Measurements from ENCODE around the gene IMPA2. TPM values are rescaled to one million over a fixed set of nuclear protein-coding genes. Genes with fewer than 3 reads are reported as not detected.

Gene IMPA2
- total RNA-seq, 1 experiment from 2014 or later = 113 TPM

DNA sequence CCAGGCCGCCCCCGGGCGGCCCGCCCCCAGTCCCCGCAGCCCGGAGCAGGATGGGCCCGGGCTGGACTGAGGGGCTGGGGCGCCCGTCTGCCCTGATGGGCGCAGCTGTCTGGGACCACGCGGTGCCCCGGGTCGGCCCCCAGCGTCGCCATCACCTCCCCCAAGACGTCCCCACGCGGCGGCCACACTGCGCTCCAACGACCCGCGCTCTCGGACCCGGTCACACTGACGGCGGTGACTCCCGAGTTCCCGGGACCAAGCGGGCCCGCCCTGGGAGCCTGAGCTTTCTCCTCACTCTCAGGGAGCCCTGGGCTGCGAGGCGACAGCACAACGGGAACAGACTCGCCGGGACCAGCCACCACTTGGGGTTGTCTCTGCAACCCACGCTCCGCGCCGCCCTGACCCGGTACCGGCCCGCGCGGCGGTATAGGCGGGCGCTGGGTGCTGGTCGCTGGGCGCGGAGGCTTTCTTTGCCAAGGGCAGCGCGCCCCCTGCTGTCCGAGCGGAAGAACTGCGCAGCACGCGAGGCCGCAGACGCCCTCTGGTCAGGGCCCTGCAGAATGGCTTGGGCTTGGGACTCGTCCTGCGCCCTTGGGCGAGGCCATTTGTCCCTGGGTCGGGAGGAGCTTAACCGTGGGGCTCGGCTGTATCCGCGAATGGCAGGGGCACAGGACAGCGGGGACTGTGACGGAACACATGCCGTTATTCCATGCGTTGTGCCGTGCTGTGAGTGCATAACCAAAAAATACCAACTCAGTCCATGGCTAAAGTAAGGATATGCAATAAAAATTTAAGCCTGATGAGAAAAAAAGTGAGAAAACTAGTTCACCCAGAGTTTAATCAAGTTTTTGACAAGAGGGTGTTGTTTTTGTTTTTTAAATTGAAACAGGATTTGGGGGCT lies 57.6 kb downstream of the IMPA2 start:
- DNase-seq (ENCODE audit: low spot score) (peak; percentile 90), ATAC-seq (peak; percentile 89)
- 0 out of 2 replicates have a peak, but pooled peaks cover 4% of the 10 kb centered on the region for H3K4me1 Mint-ChIP-seq
- H3K4me3 Mint-ChIP-seq = peak overlapping the region; percentile 68
- no peaks in the 10 kb centered on the region for H3K9me3 Mint-ChIP-seq
- H3K27ac Mint-ChIP-seq = no peak overlapping the region
- H3K27me3 Mint-ChIP-seq (ENCODE audit: low read depth) = peaks cover 25% of the 10 kb centered on the region
- ChIA-PET CTCF (interaction anchor here (0.5 to 4.1 kb wide), 65 partner anchors 9 to 456 kb away, joined by 3 to 57 read pairs (median 4); partner anchors contain the start of genes CIDEA, IMPA2 and MPPE1), POLR2A (interaction anchor here (1.7 kb wide), 1 partner anchor 58 kb away, joined by 4 read pairs; the partner anchor contains the start of gene IMPA2)
- no peaks in the 10 kb centered on the region for H3K36me3 Mint-ChIP-seq
- TF ChIP-seq ZNF416 (CRISPR knock-in tag; IDR thresholded peaks at IDR 0.05) (no peak), FOXK1 (CRISPR knock-in tag; IDR thresholded peaks at IDR 0.05) (no peak), GABPB1 (CRISPR knock-in tag; IDR thresholded peaks at IDR 0.05) (0 out of 2 replicates have a peak, but pooled peaks have one; percentile 27), TEAD1 (CRISPR knock-in tag; IDR thresholded peaks at IDR 0.05) (no peak), ELF4 (CRISPR knock-in tag; IDR thresholded peaks at IDR 0.05; ENCODE audit: low read depth) (no peak), GTF2I (CRISPR knock-in tag; conservative IDR thresholded peaks at IDR 0.05) (no peak), USF1 (CRISPR knock-in tag; IDR thresholded peaks at IDR 0.05) (0 out of 2 replicates have a peak, but pooled peaks have one; percentile 40), ZNF232 (CRISPR knock-in tag; IDR thresholded peaks at IDR 0.05) (no peak), CTCF (IDR thresholded peaks at IDR 0.05) (peak; percentile 97), ZNF512 (CRISPR knock-in tag; IDR thresholded peaks at IDR 0.05; ENCODE audit: borderline replicate concordance) (no peak), NFATC4 (CRISPR knock-in tag; IDR thresholded peaks at IDR 0.05) (no peak), SMAD4 (CRISPR knock-in tag; IDR thresholded peaks at IDR 0.05) (0 out of 2 replicates have a peak, but pooled peaks have one; percentile 49), CREM (CRISPR knock-in tag; IDR thresholded peaks at IDR 0.05) (no peak), ZNF532 (CRISPR knock-in tag; IDR thresholded peaks at IDR 0.05; ENCODE audit: borderline replicate concordance) (no peak), MAX (CRISPR knock-in tag; IDR thresholded peaks at IDR 0.05) (peak; percentile 71), NFYB (CRISPR knock-in tag; conservative IDR thresholded peaks at IDR 0.05; ENCODE audit: low read depth) (no peak), EMX1 (CRISPR knock-in tag; IDR thresholded peaks at IDR 0.05) (no peak), JAZF1 (CRISPR knock-in tag; IDR thresholded peaks at IDR 0.05) (no peak), TEAD4 (CRISPR knock-in tag; IDR thresholded peaks at IDR 0.05) (no peak), IRF1 (CRISPR knock-in tag; IDR thresholded peaks at IDR 0.05) (no peak)
- TF ChIP-seq, protein P1, sequence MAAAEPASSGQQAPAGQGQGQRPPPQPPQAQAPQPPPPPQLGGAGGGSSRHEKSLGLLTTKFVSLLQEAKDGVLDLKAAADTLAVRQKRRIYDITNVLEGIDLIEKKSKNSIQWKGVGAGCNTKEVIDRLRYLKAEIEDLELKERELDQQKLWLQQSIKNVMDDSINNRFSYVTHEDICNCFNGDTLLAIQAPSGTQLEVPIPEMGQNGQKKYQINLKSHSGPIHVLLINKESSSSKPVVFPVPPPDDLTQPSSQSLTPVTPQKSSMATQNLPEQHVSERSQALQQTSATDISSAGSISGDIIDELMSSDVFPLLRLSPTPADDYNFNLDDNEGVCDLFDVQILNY (CRISPR knock-in tag; IDR thresholded peaks at IDR 0.05) = 0 out of 2 replicates have a peak, but pooled peaks have one; percentile 64
- TF ChIP-seq, protein P2, sequence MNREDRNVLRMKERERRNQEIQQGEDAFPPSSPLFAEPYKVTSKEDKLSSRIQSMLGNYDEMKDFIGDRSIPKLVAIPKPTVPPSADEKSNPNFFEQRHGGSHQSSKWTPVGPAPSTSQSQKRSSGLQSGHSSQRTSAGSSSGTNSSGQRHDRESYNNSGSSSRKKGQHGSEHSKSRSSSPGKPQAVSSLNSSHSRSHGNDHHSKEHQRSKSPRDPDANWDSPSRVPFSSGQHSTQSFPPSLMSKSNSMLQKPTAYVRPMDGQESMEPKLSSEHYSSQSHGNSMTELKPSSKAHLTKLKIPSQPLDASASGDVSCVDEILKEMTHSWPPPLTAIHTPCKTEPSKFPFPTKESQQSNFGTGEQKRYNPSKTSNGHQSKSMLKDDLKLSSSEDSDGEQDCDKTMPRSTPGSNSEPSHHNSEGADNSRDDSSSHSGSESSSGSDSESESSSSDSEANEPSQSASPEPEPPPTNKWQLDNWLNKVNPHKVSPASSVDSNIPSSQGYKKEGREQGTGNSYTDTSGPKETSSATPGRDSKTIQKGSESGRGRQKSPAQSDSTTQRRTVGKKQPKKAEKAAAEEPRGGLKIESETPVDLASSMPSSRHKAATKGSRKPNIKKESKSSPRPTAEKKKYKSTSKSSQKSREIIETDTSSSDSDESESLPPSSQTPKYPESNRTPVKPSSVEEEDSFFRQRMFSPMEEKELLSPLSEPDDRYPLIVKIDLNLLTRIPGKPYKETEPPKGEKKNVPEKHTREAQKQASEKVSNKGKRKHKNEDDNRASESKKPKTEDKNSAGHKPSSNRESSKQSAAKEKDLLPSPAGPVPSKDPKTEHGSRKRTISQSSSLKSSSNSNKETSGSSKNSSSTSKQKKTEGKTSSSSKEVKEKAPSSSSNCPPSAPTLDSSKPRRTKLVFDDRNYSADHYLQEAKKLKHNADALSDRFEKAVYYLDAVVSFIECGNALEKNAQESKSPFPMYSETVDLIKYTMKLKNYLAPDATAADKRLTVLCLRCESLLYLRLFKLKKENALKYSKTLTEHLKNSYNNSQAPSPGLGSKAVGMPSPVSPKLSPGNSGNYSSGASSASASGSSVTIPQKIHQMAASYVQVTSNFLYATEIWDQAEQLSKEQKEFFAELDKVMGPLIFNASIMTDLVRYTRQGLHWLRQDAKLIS (CRISPR knock-in tag; IDR thresholded peaks at IDR 0.05; ENCODE audit: borderline replicate concordance) = no peak

All from WTC11 (cell line).